SKM-1 treated with dmso at 0.1 percent for 144 hours (cell line): Measurements from ENCODE around the gene UNC45A.
"Not testable (repeated sequence)": the region's sequence is repeated elsewhere in the genome, so short reads cannot be mapped to it uniquely, and the experiment has no call there.

ENCODE experiments used
- DNase-seq: peaks from one replicate; lab custom pipeline; 2025; ENCODE audit not compliant: unreplicated experiment; lab: John Stamatoyannopoulos, UW

UNC45A gene

GRCh38 chr15:90902840-90903732, 32.0 kb upstream of the UNC45A start, which contains the start of gene MAN2A2:
MAN2A2 (plus strand) TSS chr15:90903302; CDS start chr15:90904208, 906 bp downstream.
- peak; percentile 39 for DNase-seq

DNA sequence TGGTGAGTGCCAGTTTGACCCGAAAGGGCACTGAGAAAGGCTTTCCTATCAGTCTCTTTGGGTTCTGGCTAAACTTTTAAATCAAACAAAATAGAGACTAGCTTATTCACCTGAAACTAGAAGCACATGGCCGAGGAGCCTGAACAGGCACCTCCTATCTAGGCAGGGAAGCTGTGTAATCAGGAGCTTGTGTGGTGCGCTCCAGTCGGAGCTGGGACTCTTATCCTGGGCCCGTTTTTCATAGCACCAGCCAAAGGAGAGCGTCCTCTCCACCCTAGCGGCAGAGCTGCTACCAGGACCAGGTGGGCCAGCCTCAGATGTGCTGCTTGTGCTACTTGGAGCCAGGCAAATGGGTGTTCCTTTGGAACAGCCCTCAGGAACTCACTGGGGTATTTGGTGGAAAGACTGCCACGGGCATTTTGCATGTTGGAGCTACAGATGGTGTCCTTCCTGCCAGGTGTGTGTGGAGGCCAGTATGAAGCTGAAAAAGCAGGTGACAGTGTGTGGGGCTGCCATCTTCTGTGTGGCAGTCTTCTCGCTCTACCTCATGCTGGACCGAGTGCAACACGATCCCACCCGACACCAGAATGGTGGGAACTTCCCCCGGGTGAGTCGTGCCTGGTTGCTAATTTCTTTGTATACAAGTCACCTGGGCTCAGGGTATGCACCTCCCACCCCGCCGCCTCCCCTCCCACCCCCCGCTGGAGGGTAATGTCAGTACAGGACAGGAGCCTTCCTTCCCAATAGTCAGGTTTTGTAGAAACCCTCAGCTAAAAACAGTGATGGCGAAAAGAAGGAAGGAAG, 31.1 kb upstream of the UNC45A start:
- DNase-seq: no peak

DNA sequence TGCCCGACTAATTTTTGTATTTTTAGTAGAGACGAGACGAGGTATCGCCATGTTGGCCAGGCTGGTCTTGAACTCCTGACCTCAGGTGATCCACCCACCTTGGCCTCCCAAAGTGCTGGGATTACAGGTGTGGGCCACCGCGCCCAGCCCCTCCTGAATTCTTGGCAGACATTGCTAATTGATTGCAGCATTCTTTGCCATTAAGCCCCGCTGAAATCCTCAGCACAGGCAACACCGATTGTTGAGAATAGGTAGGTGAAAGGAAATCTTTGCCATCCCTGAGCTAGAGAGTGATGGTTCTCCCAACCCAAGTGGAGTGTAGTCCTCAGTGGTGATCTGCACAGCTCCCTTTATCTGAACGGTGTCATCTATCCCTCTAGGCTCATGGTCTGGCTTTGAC, 30.3 kb upstream of the UNC45A start:
- DNase-seq: no peak

DNA sequence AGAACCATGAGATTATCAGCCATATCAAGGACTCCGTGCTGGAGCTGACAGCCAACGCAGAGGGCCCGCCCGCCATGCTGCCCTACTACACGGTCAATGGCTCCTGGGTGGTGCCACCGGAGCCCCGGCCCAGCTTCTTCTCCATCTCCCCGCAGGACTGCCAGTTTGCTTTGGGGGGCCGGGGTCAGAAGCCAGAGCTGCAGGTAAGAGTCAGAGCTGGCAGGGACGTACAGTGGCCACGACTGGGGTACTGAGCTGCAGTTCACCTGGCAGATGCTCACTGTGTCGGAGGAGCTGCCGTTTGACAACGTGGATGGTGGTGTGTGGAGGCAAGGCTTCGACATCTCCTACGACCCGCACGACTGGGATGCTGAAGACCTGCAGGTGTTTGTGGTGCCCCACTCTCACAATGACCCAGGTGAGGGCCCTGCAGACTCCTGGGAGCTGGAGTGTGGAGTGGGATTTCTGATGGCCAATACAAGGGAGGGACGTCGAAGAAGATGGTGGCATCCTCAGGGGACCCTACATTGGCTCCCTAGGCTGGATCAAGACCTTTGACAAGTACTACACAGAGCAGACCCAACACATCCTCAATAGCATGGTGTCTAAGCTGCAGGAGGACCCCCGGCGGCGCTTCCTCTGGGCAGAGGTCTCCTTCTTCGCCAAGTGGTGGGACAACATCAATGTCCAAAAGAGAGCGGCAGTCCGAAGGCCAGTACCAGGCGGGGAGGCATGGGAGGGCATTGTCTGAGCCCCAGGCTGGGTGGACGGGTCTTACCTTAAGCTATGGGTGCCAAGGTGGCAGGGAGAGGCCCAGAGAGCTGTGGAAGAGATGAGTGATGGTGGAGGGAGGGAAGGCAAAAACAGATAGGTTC, 29.5 kb upstream of the UNC45A start:
- no peak for DNase-seq

DNA sequence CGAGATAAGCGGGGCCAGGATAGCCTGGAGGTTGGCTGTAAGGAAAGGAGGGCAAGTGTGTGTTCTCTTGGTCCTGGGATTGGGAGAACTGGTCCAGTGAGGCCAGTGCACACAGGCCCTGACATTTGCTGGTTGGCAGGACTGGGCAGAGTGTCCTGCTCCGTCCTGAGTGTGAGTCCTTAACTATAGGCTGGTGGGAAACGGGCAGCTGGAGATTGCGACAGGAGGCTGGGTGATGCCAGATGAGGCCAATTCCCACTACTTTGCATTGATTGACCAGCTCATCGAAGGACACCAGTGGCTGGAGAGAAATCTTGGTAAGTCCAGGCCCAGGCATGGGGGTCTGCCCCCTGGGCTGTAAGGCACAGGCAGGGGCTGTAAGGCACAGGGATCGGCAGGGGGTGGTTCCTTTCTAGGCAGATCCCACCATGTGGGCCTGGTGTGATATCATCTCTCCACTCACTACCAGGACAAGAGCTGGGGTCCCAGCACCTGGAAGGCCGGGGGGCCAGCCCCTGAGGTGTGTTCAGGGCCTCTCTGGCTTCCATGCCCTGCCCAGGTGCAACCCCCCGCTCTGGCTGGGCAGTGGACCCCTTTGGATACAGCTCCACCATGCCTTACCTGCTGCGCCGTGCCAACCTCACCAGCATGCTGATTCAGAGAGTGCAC, 28.8 kb upstream of the UNC45A start:
- no peak for DNase-seq

GRCh38 chr15:90907051-90907660, 27.9 kb upstream of the UNC45A start:
- no peak for DNase-seq

DNA sequence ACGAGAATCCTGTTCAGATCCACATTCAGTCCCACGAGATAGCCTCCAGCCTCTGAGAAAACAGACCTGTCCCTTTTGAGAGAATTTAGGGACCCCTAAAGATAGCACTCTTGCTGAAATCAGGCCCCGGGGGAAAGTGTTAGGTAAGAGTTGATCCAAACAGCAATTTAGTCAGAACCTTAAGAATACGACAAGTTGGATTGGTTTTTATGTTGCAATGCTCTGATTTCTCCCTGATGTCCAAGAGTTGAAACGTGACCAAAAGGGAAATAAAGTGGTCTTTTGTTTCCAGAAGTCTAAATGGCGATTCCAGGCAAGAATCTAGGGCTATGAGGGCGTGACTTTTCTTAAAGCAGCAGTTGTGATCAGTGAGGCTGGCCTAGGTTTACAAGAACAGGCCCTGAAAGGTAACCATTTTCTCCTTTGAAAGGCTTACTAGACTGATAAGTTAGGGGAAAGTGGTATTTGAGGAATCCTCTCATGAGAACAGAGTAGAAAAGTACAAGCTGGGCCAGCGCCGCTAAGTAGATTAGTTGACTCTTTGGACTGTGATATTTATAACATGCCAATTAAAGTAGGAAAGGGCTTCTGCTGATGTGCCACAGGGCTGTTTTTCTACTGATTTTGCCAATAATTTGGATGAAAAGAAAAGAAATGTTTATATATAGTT, 27.1 kb upstream of the UNC45A start:
- DNase-seq: no peak

GRCh38 chr15:90909449-90909848, 25.6 kb upstream of the UNC45A start:
- DNase-seq: not testable (repeated sequence)

DNA sequence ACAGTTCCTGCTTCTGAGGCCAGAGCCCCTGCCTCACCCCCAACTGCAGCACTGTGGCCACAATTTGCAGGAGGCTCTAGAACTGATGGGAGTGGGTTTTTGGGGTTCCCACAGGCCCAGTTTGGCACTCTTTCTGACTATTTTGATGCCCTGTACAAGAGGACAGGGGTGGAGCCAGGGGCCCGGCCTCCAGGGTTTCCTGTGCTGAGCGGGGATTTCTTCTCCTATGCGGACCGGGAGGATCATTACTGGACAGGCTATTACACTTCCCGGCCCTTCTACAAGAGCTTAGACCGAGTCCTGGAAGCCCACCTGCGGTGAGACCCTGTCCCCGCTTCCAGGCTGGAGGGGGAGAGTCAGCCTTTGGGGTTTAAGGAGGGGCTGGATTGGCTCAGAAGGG, 25.1 kb upstream of the UNC45A start:
- no peak for DNase-seq

- no peak for DNase-seq
Observed at GRCh38 chr15:90910441-90911301, 24.4 kb upstream of the UNC45A start.

DNA sequence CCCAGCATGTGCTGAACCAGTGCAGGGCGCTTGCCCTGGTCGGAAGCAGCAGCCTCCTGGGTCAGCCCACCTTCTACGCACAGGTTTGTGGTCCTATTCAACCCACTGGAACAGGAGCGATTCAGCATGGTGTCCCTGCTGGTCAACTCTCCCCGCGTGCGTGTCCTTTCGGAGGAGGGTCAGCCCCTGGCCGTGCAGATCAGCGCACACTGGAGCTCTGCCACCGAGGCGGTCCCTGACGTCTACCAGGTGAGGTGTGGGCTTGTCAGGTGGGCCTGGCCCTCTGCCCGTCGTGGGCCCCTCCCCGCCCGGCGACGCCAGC, 23.8 kb upstream of the UNC45A start:
- no peak for DNase-seq

DNA sequence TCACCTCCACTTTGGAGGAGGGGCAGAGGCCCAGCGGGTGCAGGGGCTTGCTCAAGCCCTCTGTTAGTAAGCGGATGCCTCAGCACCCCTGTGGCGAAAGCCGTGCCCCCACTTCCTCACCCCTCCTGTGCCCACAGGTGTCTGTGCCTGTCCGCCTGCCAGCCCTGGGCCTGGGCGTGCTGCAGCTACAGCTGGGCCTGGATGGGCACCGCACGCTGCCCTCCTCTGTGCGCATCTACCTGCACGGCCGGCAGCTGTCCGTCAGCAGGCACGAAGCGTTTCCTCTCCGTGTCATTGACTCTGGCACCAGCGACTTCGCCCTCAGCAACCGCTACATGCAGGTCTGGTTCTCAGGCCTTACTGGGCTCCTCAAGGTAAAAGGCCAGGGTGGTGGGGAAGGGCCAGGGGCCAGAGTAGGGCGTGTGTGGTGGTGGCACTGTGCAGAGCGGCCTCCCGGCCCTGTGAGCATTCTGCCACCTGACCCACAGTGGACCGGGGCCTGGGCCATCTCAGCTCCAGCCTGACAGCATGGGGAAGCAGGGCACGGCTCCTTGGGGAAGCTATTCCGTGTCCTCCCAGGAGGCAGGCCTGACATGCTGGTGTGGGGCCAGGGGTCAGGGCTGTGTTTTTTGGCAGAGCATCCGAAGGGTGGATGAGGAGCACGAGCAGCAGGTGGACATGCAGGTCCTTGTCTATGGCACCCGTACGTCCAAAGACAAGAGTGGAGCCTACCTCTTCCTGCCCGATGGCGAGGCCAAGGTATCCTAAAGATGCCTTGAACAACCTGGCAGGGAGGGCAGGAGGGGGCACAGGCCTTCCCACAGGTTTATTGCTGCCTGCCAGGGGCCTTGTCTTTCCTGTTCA, 22.9 kb upstream of the UNC45A start:
- DNase-seq: no peak

DNA sequence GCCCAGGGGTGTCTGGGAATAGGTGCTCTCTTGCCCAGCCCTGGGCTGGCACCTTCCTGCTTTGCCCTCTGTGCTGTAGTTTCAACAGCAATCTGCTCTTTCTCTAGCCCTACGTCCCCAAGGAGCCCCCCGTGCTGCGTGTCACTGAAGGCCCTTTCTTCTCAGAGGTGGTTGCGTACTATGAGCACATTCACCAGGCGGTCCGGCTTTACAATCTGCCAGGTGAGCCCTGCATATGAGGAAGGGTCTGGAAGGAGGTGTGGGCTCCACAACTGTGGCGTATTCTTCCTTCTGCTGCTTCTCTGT, 22.4 kb upstream of the UNC45A start:
- DNase-seq: no peak

DNA sequence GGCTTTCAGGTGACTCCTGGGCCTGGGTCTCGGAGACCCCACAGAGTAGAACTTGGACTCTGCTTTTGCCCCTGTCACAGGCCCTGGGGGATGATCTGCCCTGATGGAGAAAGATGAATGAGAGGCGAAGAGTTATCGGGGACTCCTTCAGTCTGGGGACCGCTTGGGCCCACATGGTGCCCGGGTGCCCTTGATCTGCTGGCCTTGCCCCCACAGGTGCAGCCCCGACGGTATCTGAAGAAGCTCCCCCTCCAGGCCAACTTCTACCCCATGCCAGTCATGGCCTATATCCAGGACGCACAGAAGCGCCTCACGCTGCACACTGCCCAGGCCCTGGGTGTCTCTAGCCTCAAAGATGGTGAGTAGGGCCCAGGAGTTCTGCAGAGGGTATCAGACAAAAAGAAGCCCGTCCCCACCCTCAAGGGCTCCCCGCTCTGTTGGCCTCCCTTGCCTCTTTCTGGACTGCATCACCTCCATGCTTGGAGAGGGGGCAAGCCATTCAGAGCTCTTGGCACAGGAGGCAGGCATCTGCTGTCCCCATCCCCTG, 21.6 kb upstream of the UNC45A start:
- DNase-seq: no peak

- DNase-seq: no peak
Observed at GRCh38 chr15:90914305-90915080, 20.6 kb upstream of the UNC45A start.

DNA sequence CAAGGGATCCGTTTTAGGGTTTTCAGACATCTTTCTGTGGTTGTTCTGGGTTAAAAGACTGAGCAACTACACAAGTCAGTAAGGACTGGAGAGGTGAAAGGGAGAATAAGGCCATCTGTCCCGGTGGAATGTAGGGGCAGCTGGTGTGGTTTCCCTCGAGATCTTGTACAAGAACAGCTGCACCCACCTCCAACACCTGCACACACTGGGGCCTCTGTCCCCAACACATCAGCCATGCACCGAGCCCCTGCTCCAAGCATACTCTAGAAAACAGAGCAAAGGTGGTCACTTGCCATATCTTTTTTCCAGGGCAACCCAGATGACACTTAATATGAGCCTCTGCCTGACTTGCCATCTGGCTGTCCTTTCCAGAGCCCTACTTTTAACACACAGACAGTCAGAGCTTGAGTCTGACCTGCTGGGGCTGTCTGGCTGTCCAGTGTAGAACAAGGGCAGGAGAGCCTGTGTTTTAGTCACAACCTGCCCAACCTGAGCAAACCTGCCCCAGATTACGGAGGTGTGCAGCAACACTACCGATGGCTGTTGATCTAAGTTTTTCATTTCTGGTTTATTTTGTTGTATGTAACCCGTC, 19.8 kb upstream of the UNC45A start:
- no peak for DNase-seq
